ENCODE measurements around the gene AXDND1.

AXDND1 gene

DNA sequence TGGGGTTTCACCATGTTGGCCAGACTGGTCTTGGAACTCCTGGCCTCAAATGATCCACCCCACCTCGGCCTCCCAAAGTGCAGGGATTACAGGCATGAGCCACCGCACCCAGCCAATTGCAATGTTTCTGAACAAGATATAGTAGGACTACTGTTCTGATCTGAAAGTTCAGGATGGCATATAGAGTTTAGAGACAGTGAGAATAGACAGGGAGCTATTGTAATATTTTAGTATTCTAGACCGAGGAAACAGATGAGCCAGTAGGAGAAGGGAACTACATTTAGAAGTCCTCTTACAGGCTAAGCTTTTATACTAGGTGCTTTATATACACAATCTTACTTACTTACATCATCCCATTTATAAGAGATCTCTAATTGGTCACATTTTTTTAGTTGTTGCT, 39.0 kb upstream of the AXDND1 start:
- H3K4me3 ChIP-seq (ENCODE audit: low read depth, low read length), result no peak overlapping the region
- no peak for TF ChIP-seq CTCF (conservative IDR thresholded peaks at IDR 0.05; ENCODE audit: low read depth, low read length)
- no peak for DNase-seq (ENCODE audit: low read depth)

DNA sequence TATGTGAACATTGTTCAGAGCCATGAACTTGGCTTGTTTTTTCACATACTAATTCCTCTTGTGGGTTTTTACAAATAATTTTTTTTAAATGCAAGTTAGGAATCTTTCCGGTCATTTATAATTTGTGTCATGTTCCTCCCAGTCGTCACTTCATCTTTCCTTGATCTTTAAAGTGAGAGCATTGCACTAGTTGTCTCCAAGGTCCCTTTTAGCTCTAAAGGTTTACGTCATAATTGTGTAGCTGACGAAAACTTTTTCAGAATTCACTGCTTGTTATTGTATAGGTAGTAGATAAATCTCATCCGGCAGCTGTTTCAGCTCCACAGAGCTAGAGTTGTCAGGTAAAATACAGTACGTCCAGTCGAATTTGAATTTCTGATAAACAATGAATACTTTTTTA, 38.6 kb upstream of the AXDND1 start:
- TF ChIP-seq CTCF (conservative IDR thresholded peaks at IDR 0.05; ENCODE audit: low read depth, low read length), result no peak
- no peak overlapping the region for H3K4me3 ChIP-seq (ENCODE audit: low read depth, low read length)
- peak; percentile 4 for DNase-seq (ENCODE audit: low read depth)

- no peak overlapping the region for H3K4me3 ChIP-seq (ENCODE audit: low read depth, low read length)
- DNase-seq (ENCODE audit: low read depth), result peak; percentile 31
- TF ChIP-seq CTCF (conservative IDR thresholded peaks at IDR 0.05; ENCODE audit: low read depth, low read length), result no peak
These were observed 38.1 kb upstream of the AXDND1 start for GRCh38 chr1:179327679-179328078.

- no peak for TF ChIP-seq CTCF (conservative IDR thresholded peaks at IDR 0.05; ENCODE audit: low read depth, low read length)
- no peak for DNase-seq (ENCODE audit: low read depth)
- no peak overlapping the region for H3K4me3 ChIP-seq (ENCODE audit: low read depth, low read length)
These were observed 35.9 kb upstream of the AXDND1 start for GRCh38 chr1:179329862-179330261.

- no peak for TF ChIP-seq CTCF (conservative IDR thresholded peaks at IDR 0.05; ENCODE audit: low read depth, low read length)
- H3K4me3 ChIP-seq (ENCODE audit: low read depth, low read length), result no peak overlapping the region
- no peak for DNase-seq (ENCODE audit: low read depth)
These were observed 31.3 kb upstream of the AXDND1 start for GRCh38 chr1:179334440-179334839.

DNA sequence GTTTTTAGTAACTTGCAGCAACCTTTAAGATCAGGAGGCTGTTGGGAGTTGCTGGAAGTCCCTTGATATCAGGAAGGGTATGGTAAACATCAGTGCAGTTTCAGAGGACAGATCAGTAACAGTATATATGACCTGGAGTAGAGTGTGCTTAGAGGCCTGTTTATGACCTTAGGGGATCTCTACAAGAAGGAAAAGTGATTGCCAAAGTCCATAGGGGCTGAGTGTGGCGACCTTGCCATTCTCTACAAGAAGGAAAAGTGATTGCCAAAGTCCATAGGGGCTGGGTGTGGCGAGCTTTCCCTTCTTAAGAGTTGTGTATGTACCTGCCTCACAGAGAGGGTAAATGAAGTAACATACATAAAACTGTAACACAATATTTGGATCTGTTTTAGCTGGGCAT, 28.5 kb upstream of the AXDND1 start:
- no peak for TF ChIP-seq CTCF (conservative IDR thresholded peaks at IDR 0.05; ENCODE audit: low read depth, low read length)
- H3K4me3 ChIP-seq (ENCODE audit: low read depth, low read length), result no peak overlapping the region
- no peak for DNase-seq (ENCODE audit: low read depth)

DNA sequence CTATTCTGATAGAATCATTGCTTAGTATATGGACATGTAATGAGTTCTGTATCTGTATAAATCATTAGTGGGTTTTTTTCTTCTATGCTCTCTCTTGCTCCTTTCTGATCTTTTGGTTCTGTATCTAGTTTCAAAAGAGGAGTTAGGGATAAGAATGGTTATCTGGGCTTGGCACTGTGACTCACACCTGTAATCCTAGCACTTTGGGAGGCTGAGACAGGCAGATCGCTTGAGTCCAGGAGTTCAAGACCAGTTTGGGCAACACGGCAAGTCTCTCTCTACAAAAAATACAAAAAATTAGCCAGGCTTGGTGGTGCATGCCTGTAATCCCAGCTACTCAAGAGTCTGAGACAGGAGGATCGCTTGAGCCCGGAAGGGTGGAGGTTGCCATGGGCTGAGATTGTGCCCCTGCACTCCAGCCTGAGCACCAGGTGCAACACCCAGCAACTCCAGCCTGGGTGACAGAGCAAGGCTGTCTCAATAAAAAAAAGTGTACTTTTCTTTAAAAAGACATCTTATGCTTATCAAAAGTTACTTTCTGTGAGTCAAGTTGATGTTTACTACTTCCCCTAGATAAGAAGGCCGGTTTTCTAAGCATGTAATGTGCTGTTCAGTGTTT, 27.7 kb upstream of the AXDND1 start:
- no peak for DNase-seq (ENCODE audit: low read depth)
- no peak for TF ChIP-seq CTCF (conservative IDR thresholded peaks at IDR 0.05; ENCODE audit: low read depth, low read length)
- no peak overlapping the region for H3K4me3 ChIP-seq (ENCODE audit: low read depth, low read length)

Data from choroid plexus epithelial cell (primary cell).